ENCODE data around the gene MYOCOS. TPM values are rescaled to one million over a fixed set of nuclear protein-coding genes. Genes with fewer than 3 reads are reported as not detected.

Gene MYOCOS
- total RNA-seq, 1 experiment from 2014 or later: 0.41 TPM

DNA sequence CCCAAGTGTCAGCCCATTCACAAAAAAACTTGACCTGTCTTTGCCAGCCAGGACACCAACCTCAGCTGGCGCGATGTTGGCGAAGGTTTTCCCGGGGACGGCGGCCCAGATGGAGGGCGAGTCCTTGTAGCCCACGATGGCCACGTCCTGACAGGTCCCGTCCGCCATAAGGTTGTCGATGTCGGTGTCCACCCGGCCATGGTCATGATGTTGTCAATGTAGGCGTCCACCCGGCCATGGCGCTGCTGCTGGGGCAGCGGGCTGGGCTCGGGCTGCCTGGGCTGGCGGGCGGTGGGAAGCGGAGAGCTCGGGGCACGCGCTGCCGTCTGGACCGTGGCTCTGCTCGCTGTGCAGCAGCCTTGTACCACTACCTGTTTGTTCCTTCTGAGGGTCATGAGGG is 48.7 kb downstream of the MYOCOS start:
- no peak for DNase-seq (ENCODE audit: low spot score)
- intact Hi-C loops (cut with micrococcal nuclease; ENCODE audit: unreplicated experiment): no loop called here
- no peaks in the 10 kb centered on the region for H3K4me1 ChIP-seq (ENCODE audit: insufficient read depth, low read length, poor library complexity, severe bottlenecking)
- CTCF ChIA-PET: no interaction called here
- no peaks in the 10 kb centered on the region for H3K27me3 ChIP-seq (replicated peaks; ENCODE audit: insufficient read depth, low read depth, low read length, poor library complexity)
- H3K9me3 ChIP-seq (ENCODE audit: low read depth, low read length, poor library complexity, severe bottlenecking): no peaks in the 10 kb centered on the region
- BruUV-seq (replicated peaks): no TSS peak
- POLR2A ChIA-PET (ENCODE audit: low non-redundant PET): no interaction called here
- no peak overlapping the region for H3K27ac ChIP-seq (ENCODE audit: low read depth, low read length, poor library complexity, severe bottlenecking)
- no peak overlapping the region for H3K4me3 ChIP-seq (ENCODE audit: low read depth, low read length, poor library complexity, severe bottlenecking)
- TF ChIP-seq CTCF (conservative IDR thresholded peaks at IDR 0.05; ENCODE audit: low read depth, low read length) (no peak), EZH2 (IDR thresholded peaks at IDR 0.05; ENCODE audit: borderline replicate concordance, low read depth, low read length, poor library complexity, severe bottlenecking) (no peak)
- no peaks in the 10 kb centered on the region for H3K36me3 ChIP-seq (ENCODE audit: insufficient read depth, low read length, poor library complexity, severe bottlenecking)

DNA sequence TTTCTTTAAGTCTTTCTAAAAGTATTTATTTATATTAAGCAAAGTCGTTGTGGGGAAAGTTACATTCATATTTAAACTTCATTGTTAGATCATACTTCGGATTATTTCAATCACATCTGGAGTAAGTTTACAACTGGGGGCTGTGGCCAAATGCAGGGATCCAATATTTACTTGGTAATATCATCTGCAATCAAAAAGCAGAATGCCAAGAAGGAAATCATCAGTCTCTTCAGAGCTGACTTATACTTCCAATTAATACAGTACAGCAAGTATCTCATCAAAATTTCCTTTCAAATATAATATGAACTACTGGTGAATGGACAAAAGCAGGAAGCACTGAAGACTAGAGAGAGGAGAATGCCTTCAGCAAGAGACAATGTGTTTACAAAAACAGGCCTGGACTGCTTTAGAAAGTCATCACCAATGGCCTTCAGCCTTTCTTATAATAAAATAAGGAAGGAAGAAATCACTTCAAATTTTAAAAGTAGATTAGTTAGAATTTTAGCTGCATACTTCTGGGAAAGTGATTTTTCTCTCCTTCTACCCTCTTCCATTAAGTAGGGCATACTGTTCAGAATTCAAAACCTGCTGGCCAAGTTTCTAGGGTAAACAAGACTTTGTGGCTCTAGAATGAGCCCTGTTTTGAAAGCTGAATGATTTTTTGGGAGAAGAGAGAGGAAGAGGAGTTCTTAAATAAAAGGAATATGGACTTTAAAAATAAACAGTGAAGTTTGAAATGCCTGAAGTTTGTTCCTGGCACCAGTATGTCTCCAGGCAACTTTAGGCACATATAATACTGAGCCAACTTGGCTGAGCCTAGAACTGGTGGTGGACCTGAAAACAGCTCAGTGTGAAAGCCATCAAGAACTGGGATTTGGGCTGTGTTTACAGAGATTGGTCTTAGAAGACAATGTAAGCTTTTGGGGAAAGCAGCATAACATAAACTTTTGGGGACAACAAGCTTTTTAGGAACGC is 52.7 kb downstream of the MYOCOS start:
- Histone ChIP-seq H3K27ac (ENCODE audit: low read depth, low read length, poor library complexity, severe bottlenecking) (no peak overlapping the region), H3K4me1 (ENCODE audit: insufficient read depth, low read length, poor library complexity, severe bottlenecking) (peaks cover 4% of the 10 kb centered on the region), H3K9me3 (ENCODE audit: low read depth, low read length, poor library complexity, severe bottlenecking) (no peaks in the 10 kb centered on the region), H3K36me3 (ENCODE audit: insufficient read depth, low read length, poor library complexity, severe bottlenecking) (no peaks in the 10 kb centered on the region), H3K27me3 (replicated peaks; ENCODE audit: insufficient read depth, low read depth, low read length, poor library complexity) (no peaks in the 10 kb centered on the region), H3K4me3 (ENCODE audit: low read depth, low read length, poor library complexity, severe bottlenecking) (no peak overlapping the region)
- BruUV-seq (replicated peaks): no TSS peak
- TF ChIP-seq CTCF (conservative IDR thresholded peaks at IDR 0.05; ENCODE audit: low read depth, low read length): no peak
- no peak for TF ChIP-seq EZH2 (IDR thresholded peaks at IDR 0.05; ENCODE audit: borderline replicate concordance, low read depth, low read length, poor library complexity, severe bottlenecking)
- ChIA-PET POLR2A (ENCODE audit: low non-redundant PET) (interaction anchor here (0.5 kb wide), 1 partner anchor 688 kb away, joined by 3 read pairs; no protein-coding TSS in a partner anchor), CTCF (interaction anchor here (0.8 kb wide), 1 partner anchor 41 kb away, joined by 3 read pairs; no protein-coding TSS in a partner anchor)
- DNase-seq (ENCODE audit: low spot score): no peak
- intact Hi-C loops (cut with micrococcal nuclease; ENCODE audit: unreplicated experiment): no loop called here

Other genes with a start within 250 kb of the MYOCOS start
- 219 and 222 TPM in 2 replicates for gene PRRC2C, start 136.7 kb upstream of the MYOCOS start, total RNA-seq (2021)
- not detected in 2 replicates for gene MYOC, start 30.4 kb downstream of the MYOCOS start, total RNA-seq (2021)
- gene VAMP4, start 119.8 kb downstream of the MYOCOS start, total RNA-seq (2021): 8.9 and 12.7 TPM in 2 replicates
- gene METTL13, start 159.4 kb downstream of the MYOCOS start, total RNA-seq (2021): 46.5 and 49.9 TPM in 2 replicates
- gene DNM3, start 219.3 kb downstream of the MYOCOS start, total RNA-seq (2021): 0.71 and 0.94 TPM in 2 replicates

Data from A673 (cell line).